Parietal lobe (tissue), 1 donor: ENCODE results near the gene PROP1. TPM values are rescaled to one million over a fixed set of nuclear protein-coding genes. Genes with fewer than 3 reads are reported as not detected.

Experiments used
- total RNA-seq: library from RNA; depleted of rRNA; stranded (reverse); fragments of >200 nt; gene quantifications from one replicate; pipeline ENCODE4 v1.2.3, GENCODE V29; 2014

PROP1 gene
- total RNA-seq, result not detected

DNA sequence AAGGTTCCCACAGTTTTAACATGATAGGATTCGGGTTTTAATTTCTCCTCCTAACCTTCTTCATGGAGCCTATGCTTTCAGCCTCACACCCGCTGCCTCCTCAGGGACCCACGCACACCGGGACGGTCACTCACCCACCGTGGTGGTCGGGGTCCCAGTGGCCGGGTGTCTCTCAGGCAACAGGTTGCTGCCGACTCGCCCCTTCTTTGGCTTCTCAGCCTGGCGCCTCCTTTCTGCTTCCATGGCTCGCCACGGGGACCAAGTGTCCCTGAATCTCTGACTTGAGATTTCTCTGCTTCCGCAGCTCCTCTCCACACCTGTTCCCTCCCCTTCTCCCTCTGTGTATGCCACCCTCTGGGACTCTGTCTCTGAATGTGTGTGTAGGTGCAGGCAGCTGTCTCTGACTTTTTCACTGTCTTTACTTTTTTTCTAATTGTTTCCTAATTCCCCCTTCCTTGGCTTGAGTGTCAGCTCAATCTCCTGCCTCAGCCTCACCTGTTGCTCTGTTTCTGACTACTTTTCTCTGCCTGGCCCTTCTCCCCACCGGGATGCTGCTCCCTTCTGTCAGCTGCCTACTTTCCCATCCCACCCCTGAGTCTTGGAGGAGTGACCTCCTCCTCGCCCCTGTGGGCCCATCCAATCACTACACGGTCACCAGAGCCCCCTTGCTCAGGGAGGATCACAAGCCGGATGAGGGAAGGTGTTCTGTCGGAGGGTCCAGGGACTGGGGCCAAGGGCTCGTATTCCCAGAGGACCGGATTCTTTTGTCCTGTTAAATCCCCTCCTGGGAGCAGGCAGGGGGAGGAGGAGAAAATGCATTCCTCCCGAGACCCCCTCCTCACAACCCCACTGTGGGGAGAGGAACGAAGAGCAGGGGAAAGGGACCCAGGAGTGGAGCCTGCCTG lies at the start of gene PROP1:
TSS of gene PROP1 (minus strand) at position 552 of the 905 bp plus-strand sequence. CDS start at position 243, 309 bp downstream.

Other genes with a start within 250 kb of the PROP1 start
- gene FAM153A, start 213.3 kb downstream of the PROP1 start, total RNA-seq, result 4.7 TPM
- gene N4BP3, start 117.3 kb upstream of the PROP1 start, total RNA-seq, result 9.7 TPM
- gene RMND5B, start 134.8 kb upstream of the PROP1 start, total RNA-seq, result 31.6 TPM
- 96.4 TPM for gene NHP2, start 157.6 kb upstream of the PROP1 start, total RNA-seq
- not detected for gene GMCL2, start 191.1 kb upstream of the PROP1 start, total RNA-seq
- gene HNRNPAB, start 208.3 kb upstream of the PROP1 start, total RNA-seq, result 46.0 TPM
- gene PHYKPL, start 236.6 kb upstream of the PROP1 start, total RNA-seq, result 52.0 TPM